ENCODE measurements around the gene SUPT6H.
"Not testable (repeated sequence)": the region's sequence is repeated elsewhere in the genome, so short reads cannot be mapped to it uniquely, and the experiment has no call there.

The SUPT6H gene

DNA sequence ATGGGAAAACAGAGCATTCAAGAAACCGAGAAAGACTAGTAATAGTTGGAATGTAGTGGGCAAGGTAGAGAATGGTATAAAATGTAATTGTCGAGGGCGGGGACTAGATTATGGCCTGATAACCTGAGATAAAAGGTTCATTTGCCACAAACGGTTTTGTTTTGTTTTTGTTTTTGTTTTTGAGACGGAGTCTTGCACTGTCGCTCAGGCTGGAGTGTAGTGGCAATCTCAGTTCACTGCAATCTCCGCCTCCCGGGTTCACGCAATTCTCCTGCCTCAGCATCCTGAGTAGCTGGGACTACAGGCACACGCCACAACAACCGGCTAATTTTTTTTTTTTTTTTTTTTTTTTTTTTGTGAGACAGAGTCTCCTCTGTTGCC lies 67.9 kb downstream of the SUPT6H start:
- H3K36me3 ChIP-seq (ENCODE audit: insufficient read depth, low read length), result peaks cover 7% of the 10 kb centered on the region
- H2AFZ ChIP-seq (ENCODE audit: low read depth, low read length), result no peak overlapping the region

GRCh38 chr17:28733346-28733745 lies 71.3 kb downstream of the SUPT6H start:
- Histone ChIP-seq H3K9me3 (ENCODE audit: low read length) (peaks cover 3% of the 10 kb centered on the region), H3K36me3 (ENCODE audit: insufficient read depth, low read length) (peaks cover 7% of the 10 kb centered on the region), H2AFZ (ENCODE audit: low read depth, low read length) (no peak overlapping the region), H3K4me1 (ENCODE audit: insufficient read depth, low read length) (peaks cover 3% of the 10 kb centered on the region), H3K27me3 (ENCODE audit: insufficient read depth, low read length) (no peaks in the 10 kb centered on the region), H3K4me3 (ENCODE audit: low read length) (no peak overlapping the region)

More for the DNA sequence above, 67.9 kb downstream of the SUPT6H start:
- Histone ChIP-seq H3K4me3 (ENCODE audit: low read length) (no peak overlapping the region), H3K4me1 (ENCODE audit: insufficient read depth, low read length) (peaks cover 21% of the 10 kb centered on the region), H3K27me3 (ENCODE audit: insufficient read depth, low read length) (no peaks in the 10 kb centered on the region), H3K9me3 (ENCODE audit: low read length) (no peaks in the 10 kb centered on the region)

- no peaks in the 10 kb centered on the region for H3K27me3 ChIP-seq (ENCODE audit: insufficient read depth, low read length)
- peaks cover 7% of the 10 kb centered on the region for H3K36me3 ChIP-seq (ENCODE audit: insufficient read depth, low read length)
- peaks cover 3% of the 10 kb centered on the region for H3K9me3 ChIP-seq (ENCODE audit: low read length)
- no peaks in the 10 kb centered on the region for H3K4me1 ChIP-seq (ENCODE audit: insufficient read depth, low read length)
- no peak overlapping the region for H2AFZ ChIP-seq (ENCODE audit: low read depth, low read length)
- H3K4me3 ChIP-seq (ENCODE audit: low read length), result no peak overlapping the region
These were observed 72.8 kb downstream of the SUPT6H start for GRCh38 chr17:28734712-28735241.

DNA sequence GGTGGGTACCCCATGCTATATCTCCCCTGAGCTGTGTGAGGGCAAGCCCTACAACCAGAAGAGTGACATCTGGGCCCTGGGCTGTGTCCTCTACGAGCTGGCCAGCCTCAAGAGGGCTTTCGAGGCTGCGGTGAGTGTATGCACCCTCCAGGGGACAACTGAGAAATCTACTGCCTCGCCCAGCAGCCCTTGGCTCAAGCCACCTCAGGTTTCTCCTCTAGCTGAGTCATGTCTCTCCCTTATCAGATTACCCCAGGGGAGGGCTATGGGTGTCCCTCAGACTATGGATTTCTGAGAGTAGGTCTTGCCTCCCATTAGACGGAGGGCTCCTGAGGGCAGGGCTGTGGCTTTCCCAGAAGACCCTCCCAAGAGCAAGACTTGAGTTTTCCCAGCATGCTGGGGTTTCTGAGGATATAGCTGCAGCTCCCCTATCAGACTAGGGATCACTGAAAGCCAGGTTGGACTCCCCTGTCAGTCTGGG lies 73.3 kb downstream of the SUPT6H start:
- no peak overlapping the region for H3K4me3 ChIP-seq (ENCODE audit: low read length)
- no peaks in the 10 kb centered on the region for H3K4me1 ChIP-seq (ENCODE audit: insufficient read depth, low read length)
- H3K9me3 ChIP-seq (ENCODE audit: low read length), result peaks cover 3% of the 10 kb centered on the region
- H2AFZ ChIP-seq (ENCODE audit: low read depth, low read length), result no peak overlapping the region
- peaks cover 7% of the 10 kb centered on the region for H3K36me3 ChIP-seq (ENCODE audit: insufficient read depth, low read length)
- H3K27me3 ChIP-seq (ENCODE audit: insufficient read depth, low read length), result no peaks in the 10 kb centered on the region

DNA sequence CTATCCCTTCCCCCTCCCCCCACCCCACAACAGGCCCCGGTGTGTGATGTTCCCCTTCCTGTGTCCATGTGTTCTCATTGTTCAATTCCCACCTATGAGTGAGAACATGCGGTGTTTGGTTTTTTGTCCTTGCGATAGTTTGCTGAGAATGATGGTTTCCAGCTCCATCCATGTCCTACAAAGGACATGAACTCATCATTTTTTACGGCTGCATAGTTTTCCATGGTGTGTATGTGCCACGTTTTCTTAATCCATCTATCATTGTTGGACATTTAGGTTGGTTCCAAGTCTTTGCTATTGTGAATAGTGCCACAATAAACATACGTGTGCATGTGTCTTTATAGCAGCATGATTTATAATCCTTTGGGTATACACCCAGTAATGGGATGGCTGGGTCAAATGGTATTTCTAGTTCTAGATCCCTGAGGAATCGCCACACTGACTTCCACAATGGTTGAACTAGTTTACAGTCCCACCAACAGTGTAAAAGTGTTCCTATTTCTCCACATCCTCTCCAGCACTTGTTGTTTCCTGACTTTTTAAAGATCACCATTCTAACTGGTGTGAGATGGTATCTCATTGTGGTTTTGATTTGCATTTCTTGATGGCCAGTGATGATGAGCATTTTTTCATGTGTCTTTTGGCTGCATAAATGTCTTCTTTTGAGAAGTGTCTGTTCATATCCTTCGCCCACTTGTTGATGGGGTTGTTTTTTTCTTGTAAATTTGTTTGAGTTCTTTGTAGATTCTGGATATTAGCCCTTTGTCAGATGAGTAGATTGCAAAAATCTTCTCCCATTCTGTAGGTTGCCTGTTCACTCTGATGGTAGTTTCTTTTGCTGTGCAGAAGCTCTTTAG lies 74.1 kb downstream of the SUPT6H start:
- not testable (repeated sequence) for H3K27me3 ChIP-seq (ENCODE audit: insufficient read depth, low read length); H3K4me3 ChIP-seq (ENCODE audit: low read length); H3K36me3 ChIP-seq (ENCODE audit: insufficient read depth, low read length); H2AFZ ChIP-seq (ENCODE audit: low read depth, low read length); H3K4me1 ChIP-seq (ENCODE audit: insufficient read depth, low read length); H3K9me3 ChIP-seq (ENCODE audit: low read length)

GRCh38 chr17:28737316-28737715 lies 75.3 kb downstream of the SUPT6H start:
- Histone ChIP-seq H3K9me3 (ENCODE audit: low read length) (peaks cover 3% of the 10 kb centered on the region), H2AFZ (ENCODE audit: low read depth, low read length) (no peak overlapping the region), H3K27me3 (ENCODE audit: insufficient read depth, low read length) (no peaks in the 10 kb centered on the region), H3K4me1 (ENCODE audit: insufficient read depth, low read length) (no peaks in the 10 kb centered on the region), H3K36me3 (ENCODE audit: insufficient read depth, low read length) (peaks cover 7% of the 10 kb centered on the region), H3K4me3 (ENCODE audit: low read length) (no peak overlapping the region)

- peaks cover 7% of the 10 kb centered on the region for H3K36me3 ChIP-seq (ENCODE audit: insufficient read depth, low read length)
- no peak overlapping the region for H3K4me3 ChIP-seq (ENCODE audit: low read length)
- no peaks in the 10 kb centered on the region for H3K27me3 ChIP-seq (ENCODE audit: insufficient read depth, low read length)
- H3K4me1 ChIP-seq (ENCODE audit: insufficient read depth, low read length), result peaks cover 4% of the 10 kb centered on the region
- peaks cover 3% of the 10 kb centered on the region for H3K9me3 ChIP-seq (ENCODE audit: low read length)
- no peak overlapping the region for H2AFZ ChIP-seq (ENCODE audit: low read depth, low read length)
These were observed 76.0 kb downstream of the SUPT6H start for GRCh38 chr17:28737770-28738679.

DNA sequence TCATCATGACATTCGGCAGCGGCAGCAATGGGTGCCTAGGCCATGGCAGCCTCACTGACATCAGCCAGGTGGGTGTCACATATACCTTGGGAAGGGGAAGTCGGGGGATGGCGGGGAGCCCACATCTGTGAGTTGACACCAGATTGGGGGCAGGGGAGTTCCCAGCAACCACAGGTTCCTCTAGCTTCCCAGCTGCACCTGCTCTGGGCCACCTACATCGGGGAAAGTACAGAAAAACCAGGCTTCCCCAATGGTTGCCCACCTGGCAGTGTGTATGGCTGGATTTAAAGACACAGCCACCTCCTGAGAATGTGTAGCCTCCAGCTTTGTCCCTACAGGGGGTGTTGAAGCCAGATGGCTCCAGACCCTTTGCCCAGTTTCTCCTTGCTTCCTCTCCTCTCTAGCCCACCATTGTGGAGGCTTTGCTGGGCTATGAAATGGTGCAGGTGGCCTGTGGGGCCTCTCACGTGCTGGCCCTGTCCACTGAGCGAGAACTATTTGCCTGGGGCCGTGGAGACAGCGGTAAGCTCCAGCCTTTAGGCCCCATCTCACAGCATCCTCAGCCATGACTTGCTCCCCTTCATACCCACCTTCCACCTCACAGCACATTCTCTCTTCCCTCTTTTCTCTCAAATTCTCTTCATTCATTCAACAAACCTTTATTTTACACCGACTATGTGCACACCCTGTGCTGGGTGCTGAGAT lies 76.8 kb downstream of the SUPT6H start:
- Histone ChIP-seq H3K36me3 (ENCODE audit: insufficient read depth, low read length) (peaks cover 5% of the 10 kb centered on the region), H2AFZ (ENCODE audit: low read depth, low read length) (no peak overlapping the region), H3K4me3 (ENCODE audit: low read length) (no peak overlapping the region), H3K27me3 (ENCODE audit: insufficient read depth, low read length) (no peaks in the 10 kb centered on the region), H3K4me1 (ENCODE audit: insufficient read depth, low read length) (peaks cover 4% of the 10 kb centered on the region), H3K9me3 (ENCODE audit: low read length) (peaks cover 3% of the 10 kb centered on the region)

GRCh38 chr17:28740406-28741357 lies 78.7 kb downstream of the SUPT6H start:
- H3K27me3 ChIP-seq (ENCODE audit: insufficient read depth, low read length), result no peaks in the 10 kb centered on the region
- H3K9me3 ChIP-seq (ENCODE audit: low read length), result peaks cover 3% of the 10 kb centered on the region
- no peaks in the 10 kb centered on the region for H3K36me3 ChIP-seq (ENCODE audit: insufficient read depth, low read length)
- H3K4me3 ChIP-seq (ENCODE audit: low read length), result no peak overlapping the region
- peaks cover 7% of the 10 kb centered on the region for H3K4me1 ChIP-seq (ENCODE audit: insufficient read depth, low read length)
- H2AFZ ChIP-seq (ENCODE audit: low read depth, low read length), result no peak overlapping the region

DNA sequence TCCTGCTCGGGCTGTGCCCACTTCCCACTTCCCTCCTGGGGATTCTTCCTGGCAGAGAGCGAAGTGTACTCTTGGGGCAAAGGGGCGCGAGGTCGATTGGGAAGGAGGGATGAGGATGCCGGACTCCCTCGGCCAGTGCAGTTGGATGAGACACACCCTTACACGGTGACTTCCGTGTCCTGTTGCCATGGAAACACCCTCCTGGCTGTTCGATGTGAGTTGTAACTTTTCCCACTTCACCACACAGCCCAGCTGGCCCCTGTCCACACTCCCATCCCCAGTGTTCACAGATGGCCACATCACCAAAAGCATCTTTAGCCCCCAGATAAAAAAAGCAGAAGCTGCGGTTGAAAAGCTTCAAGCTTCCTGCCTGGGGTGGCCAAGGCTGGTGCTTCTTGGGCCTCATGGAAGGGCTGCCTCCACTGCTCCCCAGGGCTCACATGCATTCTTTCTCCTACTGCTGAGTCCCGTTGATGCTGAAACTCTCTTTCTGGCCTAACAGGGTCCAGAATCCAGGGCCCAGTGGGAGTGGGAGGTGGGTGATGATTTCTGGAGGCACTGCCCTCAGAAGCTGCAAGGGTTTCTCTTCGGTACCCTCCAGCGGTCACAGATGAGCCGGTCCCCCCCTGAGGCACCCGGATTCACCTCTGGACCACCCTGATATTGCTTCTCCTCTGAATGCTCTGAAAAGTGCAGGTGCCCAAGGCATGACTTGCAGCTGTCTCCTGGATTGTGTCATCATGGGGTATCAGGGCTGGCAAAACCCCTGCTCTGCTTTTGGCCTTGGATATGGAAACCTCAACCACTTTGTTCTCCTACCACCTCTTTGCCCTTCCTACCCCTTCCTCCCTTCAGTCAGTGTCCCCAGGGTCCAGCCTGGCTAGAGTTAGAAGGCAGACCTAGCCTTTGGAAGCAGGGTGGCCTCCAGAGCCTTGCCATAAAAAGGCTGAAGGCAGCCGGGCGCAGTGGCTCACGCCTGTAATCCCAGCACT lies 79.6 kb downstream of the SUPT6H start:
- peaks cover 8% of the 10 kb centered on the region for H3K36me3 ChIP-seq (ENCODE audit: insufficient read depth, low read length)
- H3K9me3 ChIP-seq (ENCODE audit: low read length), result peaks cover 3% of the 10 kb centered on the region
- H3K27me3 ChIP-seq (ENCODE audit: insufficient read depth, low read length), result no peaks in the 10 kb centered on the region
- no peak overlapping the region for H2AFZ ChIP-seq (ENCODE audit: low read depth, low read length)
- H3K4me1 ChIP-seq (ENCODE audit: insufficient read depth, low read length), result peaks cover 17% of the 10 kb centered on the region
- H3K4me3 ChIP-seq (ENCODE audit: low read length), result no peak overlapping the region
